H1 (cell line): ENCODE results near the gene SENP7. TPM values are rescaled to one million over a fixed set of nuclear protein-coding genes. Genes with fewer than 3 reads are reported as not detected.
A peak's percentile ranks its signal among the peaks of the same experiment; 100 is the strongest.

Experiments
- CTCF ChIA-PET: fragments of 300-600 bp; sonication (Branson Sonifier 250); formaldehyde crosslinking; loops from one replicate; lab custom pipeline; 2021; ENCODE audit not compliant: partially characterized antibody; lab: Charles Lee
- POLR2A ChIA-PET: fragments of 300-600 bp; sonication (Branson Sonifier 250); formaldehyde crosslinking; loops from one replicate; lab custom pipeline; 2021; ENCODE audit warnings: inconsistent platforms; ENCODE audit not compliant: partially characterized antibody; lab: Charles Lee
- DNase-seq, 2 experiments: peaks; one replicate each; pipeline versions ENCODE4 v3.0.0 to v3.0.0-alpha.2; 2010 to 2022; ENCODE audit warnings: low spot score in 2 of 2, low read depth in 1 of 2, mixed read lengths in 1 of 2
- FAIRE-seq: peaks from 2 replicates; lab custom pipeline; 2011; peaks lifted over from hg19 to GRCh38; lab: Jason Lieb, UNC
- H2AFZ ChIP-seq: 2 replicates; pipeline ENCODE4 v1.8.1; 2012; ENCODE audit warnings: low read length, inconsistent platforms
- H2AK5ac ChIP-seq: 2 replicates; pipeline ENCODE4 v1.6.1; 2013; ENCODE audit warnings: low read depth, low read length
- H2BK120ac ChIP-seq: replicated peaks from 2 replicates; pipeline ENCODE3; 2013; ENCODE audit warnings: low read depth, low read length, inconsistent platforms
- H2BK12ac ChIP-seq: 2 replicates; pipeline ENCODE4 v1.6.1; 2013; ENCODE audit warnings: low read depth, low read length
- H2BK15ac ChIP-seq: 2 replicates; pipeline ENCODE4 v1.6.1; 2013; ENCODE audit warnings: low read length
- H2BK20ac ChIP-seq: 2 replicates; pipeline ENCODE4 v1.6.1; 2013; ENCODE audit warnings: low read length
- H2BK5ac ChIP-seq: 2 replicates; pipeline ENCODE4 v1.6.1; 2013; ENCODE audit warnings: low read depth, low read length
- H3K14ac ChIP-seq: 2 replicates; pipeline ENCODE4 v1.6.1; 2013; ENCODE audit warnings: inconsistent platforms; ENCODE audit not compliant: insufficient read length
- H3K18ac ChIP-seq: 2 replicates; pipeline ENCODE4 v1.6.1; 2013; ENCODE audit warnings: low read length; ENCODE audit errors: extremely low read depth
- H3K23ac ChIP-seq: 2 replicates; pipeline ENCODE4 v1.6.1; 2013; ENCODE audit warnings: inconsistent platforms; ENCODE audit not compliant: insufficient read length
- H3K23me2 ChIP-seq: 2 replicates; pipeline ENCODE4 v1.6.1; 2013; ENCODE audit warnings: low read depth, low read length
- H3K27ac ChIP-seq: 2 replicates; pipeline ENCODE4 v1.6.1; 2011; ENCODE audit warnings: low read depth, low read length, inconsistent platforms
- H3K27me3 ChIP-seq, 4 experiments: replicated peaks in 1 of 4; 1 replicate in 1 of 4; 2 replicates in 3 of 4; pipeline versions ENCODE4 v1.6.1 to v1.8.1; 2011 to 2013; ENCODE audit warnings: low read length in 3 of 4, mild to moderate bottlenecking in 3 of 4, inconsistent platforms in 2 of 4, mixed read lengths in 2 of 4, moderate library complexity in 1 of 4; ENCODE audit not compliant: control insufficient read depth in 3 of 4, insufficient read depth in 3 of 4; ENCODE audit errors: extremely low read depth in 1 of 4
- H3K36me3 ChIP-seq, 4 experiments: 2 replicates each; pipeline versions ENCODE4 v1.6.1 to v1.8.1; 2011 to 2013; ENCODE audit warnings: mild to moderate bottlenecking in 4 of 4, low read length in 3 of 4, moderate library complexity in 2 of 4, control low read depth in 1 of 4, inconsistent platforms in 1 of 4; ENCODE audit not compliant: insufficient read depth in 4 of 4, control insufficient read depth in 2 of 4
- H3K4ac ChIP-seq: replicated peaks from 2 replicates; pipeline ENCODE3; 2013; ENCODE audit warnings: low read length, low read depth, mixed read lengths, inconsistent platforms; ENCODE audit not compliant: insufficient read length
- H3K4me1 ChIP-seq, 4 experiments: replicated peaks in 1 of 4; 1 replicate in 1 of 4; 2 replicates in 3 of 4; pipeline versions ENCODE4 v1.6.1 to v1.8.1; 2011 to 2013; ENCODE audit warnings: low read length in 3 of 4, inconsistent platforms in 2 of 4, mixed read lengths in 1 of 4; ENCODE audit not compliant: insufficient read depth in 4 of 4, control insufficient read depth in 3 of 4
- H3K4me2 ChIP-seq, 2 experiments: 2 replicates each; pipeline versions ENCODE4 v1.6.1 to v1.8.1; 2011 to 2013; ENCODE audit warnings: low read depth in 2 of 2, low read length in 2 of 2, control low read depth in 1 of 2, inconsistent platforms in 1 of 2, mild to moderate bottlenecking in 1 of 2; ENCODE audit not compliant: insufficient read depth in 1 of 2
- H3K4me3 ChIP-seq, 4 experiments: fragments of 200-600, 300-600 bp in 1 of 4; sonication (generic), shearing (Covaris generic), sonication (Bioruptor Twin) in 1 of 4; 2 replicates each; pipeline versions ENCODE4 v1.5.1 to v1.8.1; 2011 to 2016; ENCODE audit warnings: low read length in 4 of 4, low read depth in 3 of 4, control low read depth in 2 of 4, inconsistent platforms in 2 of 4, mild to moderate bottlenecking in 2 of 4, mixed read lengths in 1 of 4, moderate library complexity in 1 of 4; ENCODE audit not compliant: insufficient read depth in 2 of 4; ENCODE audit errors: extremely low read depth in 1 of 4
- H3K56ac ChIP-seq: replicated peaks from 2 replicates; pipeline ENCODE3; 2013; ENCODE audit warnings: low read depth, mild to moderate bottlenecking, mixed read lengths, low read length, inconsistent platforms; ENCODE audit not compliant: insufficient read length
- H3K79me1 ChIP-seq: 2 replicates; pipeline ENCODE4 v1.6.1; 2013; ENCODE audit warnings: low read depth, low read length, control low read depth
- H3K79me2 ChIP-seq, 2 experiments: 2 replicates each; pipeline versions ENCODE4 v1.6.1 to v1.8.1; 2012 to 2013; ENCODE audit warnings: low read length in 2 of 2, mild to moderate bottlenecking in 2 of 2, inconsistent platforms in 1 of 2; ENCODE audit not compliant: insufficient read depth in 2 of 2, control insufficient read depth in 1 of 2
- H3K9ac ChIP-seq, 4 experiments: replicated peaks in 1 of 4; 1 replicate in 1 of 4; 2 replicates in 3 of 4; pipeline versions ENCODE4 v1.6.1 to v1.8.1; 2011 to 2013; ENCODE audit warnings: low read depth in 3 of 4, low read length in 3 of 4, control low read depth in 2 of 4, mild to moderate bottlenecking in 2 of 4, moderate library complexity in 2 of 4, inconsistent platforms in 1 of 4; ENCODE audit errors: extremely low read depth in 1 of 4
- H3K9me3 ChIP-seq, 2 experiments: 2 replicates each; pipeline versions ENCODE4 v1.6.1 to v1.8.1; 2012 to 2013; ENCODE audit warnings: mild to moderate bottlenecking in 2 of 2, moderate library complexity in 2 of 2, control low read depth in 1 of 2, inconsistent platforms in 1 of 2, low read depth in 1 of 2, low read length in 1 of 2, mixed read lengths in 1 of 2; ENCODE audit not compliant: insufficient read depth in 2 of 2
- H4K20me1 ChIP-seq, 2 experiments: replicated peaks in 1 of 2; 2 replicates each; pipeline versions ENCODE3 to v1.8.1; 2011 to 2013; ENCODE audit warnings: inconsistent platforms in 2 of 2, low read length in 2 of 2, mild to moderate bottlenecking in 1 of 2; ENCODE audit not compliant: insufficient read depth in 2 of 2, control insufficient read depth in 1 of 2
- H4K5ac ChIP-seq: 2 replicates; pipeline ENCODE4 v1.6.1; 2013; ENCODE audit warnings: low read length, low read depth, mixed read lengths, inconsistent platforms; ENCODE audit not compliant: insufficient read length
- H4K8ac ChIP-seq: 2 replicates; pipeline ENCODE4 v1.8.0; 2013; ENCODE audit warnings: mild to moderate bottlenecking, moderate library complexity, low read length, inconsistent platforms; ENCODE audit not compliant: insufficient read depth; ENCODE audit errors: extremely low read depth
- H4K91ac ChIP-seq: replicated peaks from 2 replicates; pipeline ENCODE3; 2013; ENCODE audit warnings: low read length, mixed read lengths, inconsistent platforms; ENCODE audit not compliant: insufficient read length
- GTF2F1 ChIP-seq: IDR thresholded peaks from 2 replicates; pipeline ENCODE4 v1.6.1; 2012; ENCODE audit warnings: low read depth, low read length, improper control_type of control experiment, borderline replicate concordance
- NANOG ChIP-seq: IDR thresholded peaks from 2 replicates; pipeline ENCODE4 v1.6.1; 2011; ENCODE audit warnings: low read length, low read depth, mild to moderate bottlenecking, inconsistent platforms; ENCODE audit not compliant: insufficient read depth, poor library complexity, severe bottlenecking
- SRF ChIP-seq: IDR thresholded peaks from 2 replicates; pipeline ENCODE4 v1.6.1; 2011; ENCODE audit warnings: mild to moderate bottlenecking, low read depth, low read length, moderate library complexity
- WGBS, 2 experiments: shearing (Covaris generic) in 1 of 2; methylation state at CpG; one replicate each; pipeline versions ENCODE4 v1.1.6 to v1.1.7; 2013 to 2015; ENCODE audit warnings: low lambda C conversion rate in 2 of 2, mixed read lengths in 2 of 2, inconsistent platforms in 1 of 2, low coverage in 1 of 2, missing lambda C conversion rate in 1 of 2; ENCODE audit not compliant: insufficient replicate concordance in 2 of 2, insufficient coverage in 1 of 2, insufficient read length in 1 of 2; ENCODE audit errors: extremely low coverage in 1 of 2, missing lambda C conversion rate in 1 of 2; 5-methylcytosine and 5-hydroxymethylcytosine counted together
- polyA plus RNA-seq, 7 experiments: library from polyadenylated mRNA; depleted of rRNA in 3 of 7; stranded (reverse) in 5 of 7; unstranded in 2 of 7; fragments of >200 nt in 5 of 7; fragments of 200-250 nt in 2 of 7; gene quantifications; 1 replicate in 5 of 7; 2 replicates in 1 of 7; 4 replicates in 1 of 7; pipeline versions ENCODE4 v1.2.1 to v1.2.3, GENCODE V29; 2011 to 2013; ENCODE audit warnings: missing spikeins in 2 of 7, mixed read lengths in 2 of 7
- total RNA-seq: library from RNA; stranded (reverse); fragmentation: NEBNext Ultra II Directional; extraction: Animal tissue kit (Norgen Biotek cat#: 25700); gene quantifications from 2 replicates; pipeline ENCODE4 v1.2.1, GENCODE V29; 2021

The SENP7 gene
- total and polyA plus RNA-seq, 2 of the 8 experiments (the other 6 are each of a cell fraction or from before 2014, with no cell fraction given) = 2.8 to 7.8 TPM

DNA sequence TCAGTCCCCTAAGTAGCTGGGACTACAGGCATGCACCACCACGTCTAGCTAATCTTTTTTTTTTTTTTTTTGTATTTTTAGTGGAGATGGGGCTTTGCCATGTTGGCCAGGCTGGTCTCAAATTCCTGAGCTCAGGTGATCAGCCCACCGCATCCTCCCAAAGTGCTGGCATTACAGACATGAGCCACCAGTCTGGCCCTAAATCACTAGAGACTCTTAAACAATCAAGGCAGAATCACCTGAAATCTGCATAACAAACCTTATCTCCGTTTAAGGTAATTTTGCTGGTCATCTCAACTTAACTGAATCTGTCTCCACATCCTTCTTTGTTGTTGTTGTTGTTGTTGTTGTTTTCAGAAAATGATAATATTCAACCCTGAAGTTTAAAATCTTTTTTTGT is 43.1 kb upstream of the SENP7 start:
- no peak overlapping the region for H3K27ac ChIP-seq
- no peaks in the 10 kb centered on the region for H4K20me1 ChIP-seq
- H3K9me3 ChIP-seq = peaks cover 6 to 11% of the 10 kb centered on the region in 2 experiments; a peak in 2 of 4 replicates
- H3K18ac ChIP-seq = no peak overlapping the region
- FAIRE-seq = no peak
- H2BK120ac ChIP-seq = no peak overlapping the region
- H3K56ac ChIP-seq = no peak overlapping the region
- no peak overlapping the region for H3K9ac ChIP-seq
- no peak overlapping the region for H3K4me3 ChIP-seq
- no peaks in the 10 kb centered on the region for H3K23me2 ChIP-seq
- H3K4me1 ChIP-seq = peaks cover 0 to 7% (median 3%) of the 10 kb centered on the region in 4 experiments; a peak in 4 of 7 replicates
- H2BK12ac ChIP-seq = no peak overlapping the region
- no peak overlapping the region for H3K4ac ChIP-seq
- H4K8ac ChIP-seq = no peak overlapping the region
- no peaks in the 10 kb centered on the region for H3K79me1 ChIP-seq
- no peak overlapping the region for H4K5ac ChIP-seq
- H2BK15ac ChIP-seq = no peak overlapping the region
- ChIA-PET POLR2A (interaction anchor here (0.7 to 2.2 kb wide), 3 partner anchors 9 to 29 kb away, joined by 3 to 6 read pairs (median 4); partner anchors contain the start of gene PCNP), CTCF (interaction anchor here (0.6 to 1.2 kb wide), 2 partner anchors 11 to 320 kb away, joined by 3 to 5 read pairs; no protein-coding TSS in a partner anchor)
- H2AK5ac ChIP-seq = no peak overlapping the region
- H3K23ac ChIP-seq = no peak overlapping the region
- H3K27me3 ChIP-seq = no peaks in the 10 kb centered on the region
- no peak overlapping the region for H3K14ac ChIP-seq
- H4K91ac ChIP-seq = no peak overlapping the region
- H3K79me2 ChIP-seq = no peaks in the 10 kb centered on the region
- no peak overlapping the region; the same call in 1 of the 2 replicates for H2BK5ac ChIP-seq
- H2AFZ ChIP-seq = no peak overlapping the region
- TF ChIP-seq GTF2F1 (no peak), SRF (peak; percentile 4; the same call in 1 of the 2 replicates), NANOG (peak; percentile 74)
- WGBS, 2 experiments = 40% methylated on average over 2 of the region's 3 CpGs; no CpG with 5 or more reads in 1 of the 2 experiments
- no peak for DNase-seq
- H3K36me3 ChIP-seq = peaks cover 0 to 1% (median 0%) of the 10 kb centered on the region in 4 experiments; a peak in 1 of 8 replicates
- H3K4me2 ChIP-seq = 0 out of 4 replicates have a peak overlapping the region, but pooled peaks of 1 of the 2 experiments have one; percentile 33
- H2BK20ac ChIP-seq = no peak overlapping the region
